ENCODE measurements around the gene AFF1. TPM values are rescaled to one million over a fixed set of nuclear protein-coding genes. Genes with fewer than 3 reads are reported as not detected.

The AFF1 gene, protein sequence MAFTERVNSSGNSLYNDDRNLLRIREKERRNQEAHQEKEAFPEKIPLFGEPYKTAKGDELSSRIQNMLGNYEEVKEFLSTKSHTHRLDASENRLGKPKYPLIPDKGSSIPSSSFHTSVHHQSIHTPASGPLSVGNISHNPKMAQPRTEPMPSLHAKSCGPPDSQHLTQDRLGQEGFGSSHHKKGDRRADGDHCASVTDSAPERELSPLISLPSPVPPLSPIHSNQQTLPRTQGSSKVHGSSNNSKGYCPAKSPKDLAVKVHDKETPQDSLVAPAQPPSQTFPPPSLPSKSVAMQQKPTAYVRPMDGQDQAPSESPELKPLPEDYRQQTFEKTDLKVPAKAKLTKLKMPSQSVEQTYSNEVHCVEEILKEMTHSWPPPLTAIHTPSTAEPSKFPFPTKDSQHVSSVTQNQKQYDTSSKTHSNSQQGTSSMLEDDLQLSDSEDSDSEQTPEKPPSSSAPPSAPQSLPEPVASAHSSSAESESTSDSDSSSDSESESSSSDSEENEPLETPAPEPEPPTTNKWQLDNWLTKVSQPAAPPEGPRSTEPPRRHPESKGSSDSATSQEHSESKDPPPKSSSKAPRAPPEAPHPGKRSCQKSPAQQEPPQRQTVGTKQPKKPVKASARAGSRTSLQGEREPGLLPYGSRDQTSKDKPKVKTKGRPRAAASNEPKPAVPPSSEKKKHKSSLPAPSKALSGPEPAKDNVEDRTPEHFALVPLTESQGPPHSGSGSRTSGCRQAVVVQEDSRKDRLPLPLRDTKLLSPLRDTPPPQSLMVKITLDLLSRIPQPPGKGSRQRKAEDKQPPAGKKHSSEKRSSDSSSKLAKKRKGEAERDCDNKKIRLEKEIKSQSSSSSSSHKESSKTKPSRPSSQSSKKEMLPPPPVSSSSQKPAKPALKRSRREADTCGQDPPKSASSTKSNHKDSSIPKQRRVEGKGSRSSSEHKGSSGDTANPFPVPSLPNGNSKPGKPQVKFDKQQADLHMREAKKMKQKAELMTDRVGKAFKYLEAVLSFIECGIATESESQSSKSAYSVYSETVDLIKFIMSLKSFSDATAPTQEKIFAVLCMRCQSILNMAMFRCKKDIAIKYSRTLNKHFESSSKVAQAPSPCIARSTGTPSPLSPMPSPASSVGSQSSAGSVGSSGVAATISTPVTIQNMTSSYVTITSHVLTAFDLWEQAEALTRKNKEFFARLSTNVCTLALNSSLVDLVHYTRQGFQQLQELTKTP
- total RNA-seq (2022) (37.7 and 40.2 TPM in 2 replicates), Bru-seq, nascent RNA (percentile 79 among the genes with signal in this experiment), BruChase-seq, experiment 1, labeled RNA remaining after a 6-hour chase (percentile 71 among the genes with signal in this experiment), BruChase-seq, experiment 2, labeled RNA remaining after a 2-hour chase (percentile 72 among the genes with signal in this experiment)
- long read RNA-seq, partial matches to known transcripts: 2 of 10 reads
- long read RNA-seq, other reads (novel, unspliced or antisense): 8 of 10 reads

DNA sequence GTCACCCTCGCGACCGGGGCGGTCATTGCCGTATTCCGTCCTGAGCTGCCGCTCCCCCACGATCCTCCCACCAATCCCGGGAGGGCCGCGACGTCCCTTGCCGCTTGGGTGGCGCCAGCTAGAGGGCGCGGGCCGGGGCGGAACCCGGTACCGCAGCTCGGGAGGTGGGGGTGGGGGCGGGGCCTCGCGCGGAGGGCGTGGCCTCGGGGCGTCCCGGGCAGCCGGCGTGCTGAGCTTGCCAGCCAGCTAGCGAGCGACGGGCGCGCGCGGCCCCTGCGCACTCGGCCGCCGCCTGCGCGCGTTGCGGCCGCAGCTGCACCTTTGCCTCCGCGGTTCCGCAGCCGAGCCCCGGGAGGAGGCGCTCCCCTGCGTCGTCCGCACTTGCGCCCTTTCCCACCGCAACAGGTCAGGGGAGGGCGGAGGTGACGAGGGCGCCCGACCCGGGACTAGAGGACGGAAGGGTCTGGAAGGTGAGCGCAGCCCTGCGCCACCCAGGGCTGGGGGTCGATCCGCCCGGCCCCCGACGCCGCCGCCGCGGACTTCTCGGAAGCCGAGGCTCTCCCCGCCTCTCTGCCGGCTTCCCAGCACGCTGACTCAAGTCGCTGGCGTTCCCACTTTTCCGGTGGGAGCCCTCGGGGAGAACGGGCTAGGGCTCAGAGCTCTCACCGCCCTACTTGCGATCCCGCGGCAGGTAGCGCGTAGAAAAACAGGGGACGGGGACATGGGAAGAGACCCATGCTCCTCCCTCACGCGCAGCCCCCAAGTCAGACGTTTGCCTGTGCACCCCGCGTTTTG lies at the start of gene AFF1:
Gene AFF1, plus strand, starts transcription at position 241 of the 795 bp plus-strand sequence. CDS start 13,523 bp downstream, outside the sequence.
- TF ChIP-seq, protein P1, sequence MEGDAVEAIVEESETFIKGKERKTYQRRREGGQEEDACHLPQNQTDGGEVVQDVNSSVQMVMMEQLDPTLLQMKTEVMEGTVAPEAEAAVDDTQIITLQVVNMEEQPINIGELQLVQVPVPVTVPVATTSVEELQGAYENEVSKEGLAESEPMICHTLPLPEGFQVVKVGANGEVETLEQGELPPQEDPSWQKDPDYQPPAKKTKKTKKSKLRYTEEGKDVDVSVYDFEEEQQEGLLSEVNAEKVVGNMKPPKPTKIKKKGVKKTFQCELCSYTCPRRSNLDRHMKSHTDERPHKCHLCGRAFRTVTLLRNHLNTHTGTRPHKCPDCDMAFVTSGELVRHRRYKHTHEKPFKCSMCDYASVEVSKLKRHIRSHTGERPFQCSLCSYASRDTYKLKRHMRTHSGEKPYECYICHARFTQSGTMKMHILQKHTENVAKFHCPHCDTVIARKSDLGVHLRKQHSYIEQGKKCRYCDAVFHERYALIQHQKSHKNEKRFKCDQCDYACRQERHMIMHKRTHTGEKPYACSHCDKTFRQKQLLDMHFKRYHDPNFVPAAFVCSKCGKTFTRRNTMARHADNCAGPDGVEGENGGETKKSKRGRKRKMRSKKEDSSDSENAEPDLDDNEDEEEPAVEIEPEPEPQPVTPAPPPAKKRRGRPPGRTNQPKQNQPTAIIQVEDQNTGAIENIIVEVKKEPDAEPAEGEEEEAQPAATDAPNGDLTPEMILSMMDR (IDR thresholded peaks at IDR 0.05; ENCODE audit: unreplicated experiment): no peak
- Mint-ChIP-seq H3K27me3 (ENCODE audit: unreplicated experiment) (no peaks in the 10 kb centered on the region), H3K4me1 (ENCODE audit: low read depth, unreplicated experiment) (peaks cover 18% of the 10 kb centered on the region), H3K9me3 (ENCODE audit: low read depth, unreplicated experiment) (no peaks in the 10 kb centered on the region), H3K4me3 (ENCODE audit: low read depth, unreplicated experiment) (peak within 1 kb of the TSS; percentile 91), H3K36me3 (ENCODE audit: insufficient read depth, unreplicated experiment) (peaks cover 25% of the 10 kb centered on the region), H3K27ac (ENCODE audit: unreplicated experiment) (peak within 1 kb of the TSS; percentile 96)
- peak; percentile 88 for DNase-seq
- no TSS peak for BruUV-seq (replicated peaks)
- CTCF ChIA-PET: interaction anchor here (0.7 to 3.1 kb wide), 6 partner anchors 12 to 567 kb away, joined by 3 to 13 read pairs (median 6); no protein-coding TSS in a partner anchor
- intact Hi-C loops (cut with micrococcal nuclease; ENCODE audit: unreplicated experiment): loop anchor here (5.0 kb wide), 2 partner anchors 72 to 157 kb away; no protein-coding TSS in a partner anchor

DNA sequence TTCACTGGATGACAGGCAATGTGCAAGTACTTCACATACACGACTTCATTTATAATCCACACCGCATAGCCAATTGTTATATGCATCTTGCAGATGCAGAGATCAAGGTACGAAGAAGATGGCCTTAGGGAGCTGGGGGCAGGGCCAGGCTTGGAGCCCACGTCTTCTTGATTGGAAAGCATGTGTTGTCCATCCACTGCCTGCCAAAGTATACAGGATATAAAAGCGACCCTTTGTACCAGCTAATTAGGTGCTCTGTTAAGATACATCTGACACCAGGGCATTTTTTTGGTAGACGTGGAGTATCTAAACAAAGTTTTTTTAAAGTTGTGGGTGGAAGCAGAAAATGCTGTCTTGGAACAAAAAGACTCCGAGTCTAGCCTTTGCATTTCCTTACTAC lies 44.0 kb upstream of the AFF1 start:
- Mint-ChIP-seq H3K36me3 (ENCODE audit: insufficient read depth, unreplicated experiment) (peaks cover 15% of the 10 kb centered on the region), H3K27me3 (ENCODE audit: unreplicated experiment) (no peaks in the 10 kb centered on the region), H3K9me3 (ENCODE audit: low read depth, unreplicated experiment) (no peaks in the 10 kb centered on the region), H3K4me1 (ENCODE audit: low read depth, unreplicated experiment) (no peaks in the 10 kb centered on the region), H3K4me3 (ENCODE audit: low read depth, unreplicated experiment) (no peak overlapping the region), H3K27ac (ENCODE audit: unreplicated experiment) (peak overlapping the region; percentile 82)
- no peak for DNase-seq
- intact Hi-C loops (cut with micrococcal nuclease; ENCODE audit: unreplicated experiment): loop anchor here (10.0 kb wide), 2 partner anchors 56 to 126 kb away; no protein-coding TSS in a partner anchor
- TF ChIP-seq, protein P1 (IDR thresholded peaks at IDR 0.05; ENCODE audit: unreplicated experiment): no peak
- BruUV-seq (replicated peaks): no TSS peak
- CTCF ChIA-PET: no interaction called here

DNA sequence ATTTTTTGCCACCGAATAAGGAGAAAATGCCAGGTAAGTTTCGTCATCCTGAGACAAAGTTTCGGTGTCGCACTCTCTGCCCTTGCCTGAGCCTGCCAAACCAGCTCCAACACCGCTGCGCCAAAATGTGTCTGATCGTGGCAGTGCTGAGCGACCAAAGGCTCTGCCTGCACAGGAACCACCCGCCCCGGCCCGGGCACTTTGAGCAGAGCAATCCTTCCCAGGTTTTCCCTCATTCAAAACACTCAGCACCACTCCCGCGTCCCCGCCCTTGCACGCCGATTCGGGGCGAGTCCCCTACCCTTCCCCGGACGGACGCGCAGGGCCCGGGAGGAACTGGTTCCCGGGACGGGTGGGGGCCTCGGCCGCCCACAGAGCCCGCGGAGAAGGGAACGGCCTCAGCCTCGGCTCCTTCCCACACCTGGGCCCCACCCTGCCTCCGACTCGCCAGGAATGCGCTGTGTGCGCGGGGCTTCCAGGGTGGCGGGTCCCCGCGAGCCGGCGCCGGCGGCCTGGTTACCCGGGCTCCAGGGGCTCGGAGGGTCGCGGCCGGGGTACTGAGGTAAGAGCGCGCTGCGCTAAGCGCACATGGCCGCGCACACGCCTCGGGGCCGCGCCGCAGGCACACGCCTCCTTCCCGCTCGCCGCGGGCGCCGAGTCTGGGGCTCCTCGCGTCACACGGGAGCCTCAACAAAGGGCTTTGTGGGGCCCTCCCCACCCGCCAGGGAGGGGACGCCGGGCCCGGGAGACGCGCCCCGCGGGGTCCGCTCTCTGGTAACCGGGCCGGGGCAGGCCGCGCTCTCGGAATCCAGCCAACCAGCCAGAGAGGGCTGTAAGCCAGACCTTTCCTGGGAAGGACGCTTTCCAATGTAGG lies 42.8 kb upstream of the AFF1 start, which contains the start of gene C4orf36:
Gene C4orf36, minus strand, starts transcription at position 661 of the 874 bp plus-strand sequence. CDS start 902 bp downstream, outside the sequence.
- TF ChIP-seq, protein P1 (IDR thresholded peaks at IDR 0.05; ENCODE audit: unreplicated experiment): no peak
- H3K27ac Mint-ChIP-seq (ENCODE audit: unreplicated experiment): peak within 1 kb of the TSS; percentile 82
- H3K36me3 Mint-ChIP-seq (ENCODE audit: insufficient read depth, unreplicated experiment): peaks cover 15% of the 10 kb centered on the region
- H3K9me3 Mint-ChIP-seq (ENCODE audit: low read depth, unreplicated experiment): no peaks in the 10 kb centered on the region
- CTCF ChIA-PET: interaction anchor here (0.6 to 1.0 kb wide), 4 partner anchors 75 to 1412 kb away, joined by 3 to 4 read pairs (median 3); no protein-coding TSS in a partner anchor
- peak within 1 kb of the TSS; percentile 70 for H3K4me3 Mint-ChIP-seq (ENCODE audit: low read depth, unreplicated experiment)
- no TSS peak for BruUV-seq (replicated peaks)
- peak; percentile 79 for DNase-seq
- H3K27me3 Mint-ChIP-seq (ENCODE audit: unreplicated experiment): no peaks in the 10 kb centered on the region
- no peaks in the 10 kb centered on the region for H3K4me1 Mint-ChIP-seq (ENCODE audit: low read depth, unreplicated experiment)
- intact Hi-C loops (cut with micrococcal nuclease; ENCODE audit: unreplicated experiment): loop anchor here (10.0 kb wide), 2 partner anchors 57 to 127 kb away; no protein-coding TSS in a partner anchor
